ENCODE measurements around the gene JUP. TPM values are rescaled to one million over a fixed set of nuclear protein-coding genes. Genes with fewer than 3 reads are reported as not detected.

JUP gene
- total and polyA plus RNA-seq, 4 donors: 39.1 to 56.0 (median 44.2) TPM

- no peak for DNase-seq (ENCODE audit: low spot score)
- peak overlapping the region in 1 of 2 donors; percentile 3 for H3K27ac ChIP-seq (ENCODE audit: low read depth in 1 of 2, low read length in 2 of 2)
- WGBS: 67% methylated on average over 14 of the region's 14 CpGs
Observed at GRCh38 chr17:41793784-41794539, 7.5 kb upstream of the JUP start.

More at GRCh38 chr17:41793784-41794539, 7.5 kb upstream of the JUP start:
- Histone ChIP-seq H3K36me3 (ENCODE audit: control insufficient read depth in 4 of 4, insufficient read depth in 3 of 4, low read depth in 1 of 4, low read length in 3 of 4) (no peaks in the 10 kb centered on the region), H3K9me3 (ENCODE audit: control insufficient read depth in 4 of 4, low read length in 3 of 4) (no peaks in the 10 kb centered on the region), H3K4me1 (ENCODE audit: control insufficient read depth in 4 of 4, insufficient read depth in 4 of 4, low read length in 3 of 4) (peaks cover 0 to 7% (median 0%) of the 10 kb centered on the region in 4 donors), H3K9ac (ENCODE audit: low read depth in 1 of 2, low read length in 2 of 2) (no peak overlapping the region), H3K4me3 (ENCODE audit: low read depth in 1 of 3, low read length in 3 of 3) (no peak overlapping the region), H3K27me3 (ENCODE audit: control insufficient read depth in 4 of 4, insufficient read depth in 4 of 4, low read length in 3 of 4) (no peaks in the 10 kb centered on the region)
- TF ChIP-seq HNF4G (IDR thresholded peaks at IDR 0.05) (no peak), NR2F2 (IDR thresholded peaks at IDR 0.05) (no peak), JUND (IDR thresholded peaks at IDR 0.05) (no peak), ATF3 (IDR thresholded peaks at IDR 0.05) (no peak), ZBTB33 (IDR thresholded peaks at IDR 0.05) (no peak), GABPA (IDR thresholded peaks at IDR 0.05 in 1 of 2, conservative IDR thresholded peaks at IDR 0.05 in 1 of 2) (no peak), CTCF (IDR thresholded peaks at IDR 0.05; ENCODE audit: low read depth, low read length, missing input control) (no peak), YY1 (IDR thresholded peaks at IDR 0.05) (no peak), RXRA (IDR thresholded peaks at IDR 0.05) (no peak), TAF1 (conservative IDR thresholded peaks at IDR 0.05) (no peak), EGR1 (IDR thresholded peaks at IDR 0.05; ENCODE audit: low read depth in 2 of 2) (no peak), FOXA2 (IDR thresholded peaks at IDR 0.05) (no peak), REST (IDR thresholded peaks at IDR 0.05) (no peak), FOXA1 (IDR thresholded peaks at IDR 0.05) (no peak), HNF4A (conservative IDR thresholded peaks at IDR 0.05) (no peak), MAX (IDR thresholded peaks at IDR 0.05) (no peak)
